Stimulated activated CD4-positive, alpha-beta T cell treated with anti-CD3 and anti-CD28 coated beads, TNF-alpha, amount 100 ng/mL, for 1 hour (primary cell): ENCODE measurements around the gene LAMC3.
"Not testable (repeated sequence)": the region's sequence is repeated elsewhere in the genome, so short reads cannot be mapped to it uniquely, and the experiment has no call there.

Experiments
- DNase-seq, 3 donors: peaks; one replicate each; pipeline ENCODE4 v3.0.0-alpha.2; 2020; ENCODE audit warnings: low read depth in 3 of 3, low spot score in 1 of 3

Gene LAMC3

DNA sequence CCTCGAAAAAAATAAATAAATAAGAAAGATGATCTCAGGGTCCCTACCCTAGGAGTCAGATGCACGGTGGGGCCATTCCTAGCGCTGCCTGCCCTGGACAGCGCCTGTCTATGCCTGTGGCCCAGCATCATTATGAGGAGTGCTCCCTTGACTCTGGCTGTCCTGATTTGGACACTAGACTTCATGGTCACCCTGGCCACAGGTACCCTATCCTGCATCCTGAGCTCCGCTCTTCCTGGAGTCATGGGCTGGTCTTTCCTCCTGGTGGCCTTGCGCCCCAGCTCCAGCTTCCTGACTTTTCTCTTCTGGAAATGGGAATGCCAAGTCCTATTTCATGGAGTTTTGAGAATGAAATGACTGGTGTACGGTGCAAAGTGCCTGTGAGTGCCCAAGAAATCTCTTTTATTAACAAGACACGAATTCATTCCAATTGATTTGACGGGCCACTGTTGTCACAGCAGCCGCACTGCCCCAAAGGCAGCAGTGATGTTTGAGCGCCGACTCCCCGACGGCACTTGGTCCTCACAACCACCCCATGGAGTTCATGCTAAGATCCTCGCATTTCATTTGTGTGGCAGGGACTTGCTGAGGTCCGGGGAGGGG lies 86.8 kb downstream of the LAMC3 start:
- DNase-seq = no peak

DNA sequence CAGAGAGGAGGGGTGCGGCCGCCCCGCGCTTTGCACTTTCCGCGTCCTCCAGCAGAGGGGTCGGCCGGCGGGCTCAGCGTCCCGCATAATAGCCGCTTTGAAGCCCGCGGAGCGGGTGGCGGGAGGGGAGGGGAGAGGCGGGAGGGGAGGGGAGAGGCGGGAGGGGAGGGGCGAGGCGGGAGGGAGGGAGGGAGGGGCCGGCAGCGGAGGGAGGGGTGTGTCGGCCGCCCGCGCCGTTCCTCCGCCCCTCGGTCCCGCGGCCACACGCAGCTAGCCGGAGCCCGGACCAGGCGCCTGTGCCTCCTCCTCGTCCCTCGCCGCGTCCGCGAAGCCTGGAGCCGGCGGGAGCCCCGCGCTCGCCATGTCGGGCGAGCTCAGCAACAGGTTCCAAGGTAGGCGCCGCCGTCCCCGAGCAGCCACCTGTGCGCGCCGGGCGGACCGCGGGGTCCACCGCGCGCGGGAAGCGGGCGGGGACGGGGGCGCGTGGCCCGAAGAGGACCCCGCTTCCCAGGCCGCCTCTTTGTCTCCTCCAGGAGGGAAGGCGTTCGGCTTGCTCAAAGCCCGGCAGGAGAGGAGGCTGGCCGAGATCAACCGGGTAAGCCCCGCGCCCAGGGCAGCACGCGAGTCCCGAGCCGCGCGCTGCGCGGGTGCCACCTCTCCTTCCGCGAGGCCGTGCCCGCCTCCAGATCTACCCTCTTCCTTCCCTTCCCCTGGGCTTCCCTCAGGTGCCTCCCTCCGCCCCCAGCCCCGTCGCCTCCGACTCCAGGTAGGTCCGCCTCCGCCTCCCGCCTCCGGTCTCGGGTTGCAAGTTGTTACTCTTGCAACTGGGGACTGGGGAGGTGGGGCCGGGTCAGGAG lies 87.5 kb downstream of the LAMC3 start, which contains the start of gene AIF1L:
AIF1L (plus strand) TSS at position 263 of the 857 bp plus-strand sequence; CDS start at position 362, 99 bp downstream.
- DNase-seq = no peak

DNA sequence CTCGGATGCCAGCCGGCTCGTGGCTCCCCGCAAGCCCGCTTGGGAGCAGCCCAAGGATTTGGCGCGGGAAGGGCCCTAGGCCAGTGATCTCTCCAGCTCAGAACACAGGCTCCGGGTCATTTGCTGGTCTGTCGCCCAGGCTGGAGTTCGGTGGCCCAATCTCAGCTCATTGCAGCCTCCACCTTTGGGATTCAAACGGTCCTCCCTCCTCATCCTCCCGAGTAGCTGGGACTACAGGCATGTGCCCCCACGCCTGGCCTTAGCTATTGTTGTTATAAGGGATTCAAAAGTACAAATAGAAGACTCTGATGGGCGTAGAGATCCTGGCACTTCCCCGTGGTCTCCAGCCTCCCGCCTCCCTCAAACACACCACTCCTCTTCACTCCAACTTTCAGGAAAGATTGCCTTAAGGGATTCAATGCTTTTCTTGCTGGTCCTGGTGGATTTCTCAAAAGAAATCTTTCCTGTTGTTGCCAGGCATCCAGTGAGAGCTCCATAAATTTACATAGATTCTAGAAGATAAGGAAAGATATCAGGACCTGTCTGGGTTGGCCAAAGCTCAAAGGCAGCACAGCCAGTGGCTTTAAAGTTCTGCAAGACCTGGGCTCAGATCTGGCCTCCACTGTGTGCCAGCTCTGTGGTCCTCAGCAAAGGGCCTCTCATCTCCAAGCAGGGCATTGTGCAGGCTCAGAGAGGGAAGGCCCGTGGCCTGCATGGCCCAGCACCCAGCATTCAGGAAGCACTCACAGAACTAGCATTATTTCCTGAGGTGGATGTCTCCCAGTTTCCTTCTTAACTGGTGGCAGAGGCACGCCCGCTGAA lies 88.4 kb downstream of the LAMC3 start:
- DNase-seq = no peak

DNA sequence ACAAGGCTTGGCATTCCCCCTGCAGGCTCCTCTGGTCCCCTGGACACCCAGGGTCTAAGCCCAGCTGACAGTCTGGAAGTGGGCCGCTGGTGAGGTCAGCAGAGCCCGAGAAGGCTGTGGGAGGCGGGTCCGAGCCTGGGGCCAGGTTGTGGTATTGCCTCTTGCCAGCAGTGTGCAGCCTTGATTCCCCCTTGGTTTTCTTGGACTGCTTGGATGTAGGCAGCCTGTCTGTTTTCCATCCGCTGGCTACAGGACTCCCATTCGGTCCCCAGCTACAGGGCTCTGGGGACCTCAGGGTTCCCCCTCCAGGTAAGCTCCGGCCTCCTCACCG lies 88.9 kb downstream of the LAMC3 start:
- no peak for DNase-seq

DNA sequence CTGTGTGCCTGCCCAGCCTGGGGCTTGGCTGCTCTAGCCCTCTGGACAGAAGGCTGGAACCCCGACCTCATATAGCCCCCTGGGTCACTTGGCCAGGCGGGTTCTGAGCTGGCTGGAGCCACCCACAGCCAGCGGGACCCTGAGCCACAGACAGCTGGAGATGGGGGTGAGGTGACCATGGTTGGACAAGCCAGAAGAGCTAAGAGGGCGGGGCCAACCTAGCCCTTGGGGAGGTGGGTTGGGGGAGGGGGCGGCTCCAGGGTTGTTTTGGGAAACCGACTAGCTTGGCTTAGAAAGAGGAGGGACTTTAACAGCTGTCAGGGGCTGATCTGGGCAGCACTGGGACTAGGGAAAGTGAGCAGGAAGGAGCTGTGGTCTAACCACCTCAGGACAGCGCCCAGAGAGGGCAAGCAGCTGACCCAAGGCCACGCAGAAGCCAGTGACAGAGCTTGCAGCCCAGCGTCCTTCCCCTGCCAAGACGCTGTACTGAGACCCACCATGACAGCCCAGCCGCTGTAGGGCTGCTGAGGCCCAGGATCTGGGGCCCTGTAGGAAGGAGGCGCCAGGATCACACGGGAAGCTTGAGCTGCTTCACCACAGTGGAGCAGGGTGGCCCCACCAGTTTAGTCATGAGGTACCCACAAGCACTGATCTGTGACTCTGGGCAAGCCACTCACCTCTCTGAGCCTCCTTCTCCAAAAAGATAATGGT lies 89.6 kb downstream of the LAMC3 start:
- no peak for DNase-seq

DNA sequence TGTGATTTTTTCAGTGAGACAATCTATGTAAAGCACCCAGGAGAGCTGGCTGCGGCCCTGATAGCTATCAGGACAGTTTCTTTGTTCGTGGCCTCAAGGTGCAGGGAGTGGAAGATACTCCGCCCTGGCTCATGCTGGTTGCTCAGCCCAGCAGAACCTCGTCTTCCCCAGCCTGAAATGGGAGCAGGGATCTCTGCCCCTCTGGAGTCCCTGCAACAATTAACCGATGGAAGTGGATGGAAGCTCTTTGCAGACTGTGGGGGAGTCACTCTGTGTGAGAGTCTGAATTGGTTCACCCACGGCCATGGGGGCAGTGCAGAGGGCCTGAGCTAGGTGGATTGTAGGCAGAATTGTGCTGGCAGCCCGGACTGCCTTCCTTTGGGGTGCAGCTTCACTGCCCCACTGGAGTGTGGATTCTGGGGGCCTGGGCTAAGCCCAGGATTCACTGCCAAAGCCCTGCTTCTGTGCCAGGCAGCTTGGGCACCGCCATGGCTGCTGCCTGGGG lies 90.2 kb downstream of the LAMC3 start:
- no peak for DNase-seq

DNA sequence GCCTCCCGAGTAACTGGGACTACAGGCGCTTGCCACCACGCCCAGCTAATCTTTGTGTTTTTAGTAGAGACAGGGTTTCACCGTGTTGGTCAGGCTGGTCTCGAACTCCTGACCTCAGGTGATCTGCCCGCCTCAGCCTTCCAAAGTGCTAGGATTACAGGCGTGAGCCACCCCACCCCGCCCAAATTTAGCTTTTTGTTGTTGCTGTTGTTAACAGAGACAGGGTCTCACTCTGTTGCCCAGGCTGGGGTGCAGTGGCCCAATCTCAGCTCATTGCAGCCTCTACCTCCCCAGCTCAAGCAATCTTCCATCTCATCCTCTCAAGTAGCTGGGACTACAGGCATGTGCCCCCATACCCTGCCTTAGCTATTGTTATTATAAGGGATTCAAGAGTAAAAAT lies 90.9 kb downstream of the LAMC3 start:
- DNase-seq = not testable (repeated sequence)

DNA sequence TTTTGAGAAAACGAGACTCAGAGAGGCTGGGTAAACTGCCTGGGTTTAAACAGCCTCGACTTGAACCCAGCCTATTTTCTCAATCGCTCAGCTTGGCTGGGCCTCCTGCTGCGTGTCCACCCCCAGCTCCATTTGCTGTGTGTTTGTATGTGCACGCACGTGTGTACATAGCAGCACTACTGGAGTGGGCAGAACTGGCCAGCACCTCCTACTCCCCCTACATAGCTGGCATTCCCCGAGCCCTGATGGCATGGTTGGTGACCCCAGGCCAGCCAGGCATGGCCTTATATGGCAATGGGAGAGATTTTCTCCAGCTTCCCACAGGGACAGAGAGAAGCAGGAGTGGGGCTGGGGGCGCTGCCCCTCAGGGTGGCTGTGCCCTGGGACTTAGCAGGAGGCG lies 91.5 kb downstream of the LAMC3 start:
- no peak for DNase-seq

DNA sequence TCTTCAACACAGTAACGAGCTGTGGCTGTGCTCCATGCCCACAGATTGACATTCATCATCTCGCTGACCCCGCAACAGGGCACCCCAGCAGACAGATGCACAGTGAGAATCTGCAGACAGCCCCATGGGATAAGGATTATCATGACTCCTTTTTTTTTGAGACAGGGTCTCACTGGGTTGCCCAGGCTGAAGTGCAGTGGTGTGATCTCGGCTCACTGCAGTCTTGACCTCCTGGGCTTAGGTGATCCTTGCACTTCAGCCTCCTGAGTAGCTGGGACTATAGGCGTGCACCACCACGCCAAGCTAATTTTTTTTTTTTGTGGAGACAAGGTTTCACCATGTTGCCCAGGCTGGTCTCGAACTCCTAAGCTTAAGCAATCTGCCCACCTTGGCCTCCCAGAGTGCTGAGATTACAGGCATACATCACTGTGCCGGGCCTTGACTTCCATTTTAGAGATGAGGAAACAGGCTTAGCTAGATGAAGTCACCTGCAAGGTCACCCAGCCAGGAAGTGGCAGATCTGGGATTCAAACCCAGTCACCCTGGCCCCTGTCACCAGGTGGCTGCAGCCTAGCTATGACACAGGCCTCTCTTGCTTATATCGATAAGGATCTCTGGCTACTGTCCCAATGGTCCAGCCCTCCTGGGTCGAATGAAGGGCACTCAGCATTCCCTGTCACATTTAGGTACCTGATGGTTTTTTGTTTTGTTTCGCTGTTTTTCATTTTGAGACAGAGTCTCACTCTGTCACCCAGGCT lies 92.4 kb downstream of the LAMC3 start:
- no peak for DNase-seq

DNA sequence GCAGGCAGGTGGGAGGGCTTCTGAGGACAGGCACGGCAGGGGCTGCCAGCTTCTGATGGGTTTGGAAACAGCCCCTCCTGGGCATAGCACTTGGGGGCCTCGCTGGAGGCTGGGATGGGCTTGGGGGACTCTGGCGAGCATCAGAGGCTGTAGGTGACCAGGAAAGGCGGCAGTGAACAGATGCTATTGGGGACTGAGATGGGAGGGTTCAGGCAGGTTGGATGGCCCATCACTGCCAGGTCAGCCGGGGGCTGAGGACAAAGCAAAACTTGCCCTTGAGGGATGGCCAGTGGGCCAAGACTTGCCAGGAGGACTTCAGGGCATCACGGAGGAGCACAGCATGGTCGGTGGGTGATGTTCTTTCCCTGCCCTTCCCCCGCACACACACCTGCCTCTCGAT lies 94.0 kb downstream of the LAMC3 start:
- DNase-seq = no peak

DNA sequence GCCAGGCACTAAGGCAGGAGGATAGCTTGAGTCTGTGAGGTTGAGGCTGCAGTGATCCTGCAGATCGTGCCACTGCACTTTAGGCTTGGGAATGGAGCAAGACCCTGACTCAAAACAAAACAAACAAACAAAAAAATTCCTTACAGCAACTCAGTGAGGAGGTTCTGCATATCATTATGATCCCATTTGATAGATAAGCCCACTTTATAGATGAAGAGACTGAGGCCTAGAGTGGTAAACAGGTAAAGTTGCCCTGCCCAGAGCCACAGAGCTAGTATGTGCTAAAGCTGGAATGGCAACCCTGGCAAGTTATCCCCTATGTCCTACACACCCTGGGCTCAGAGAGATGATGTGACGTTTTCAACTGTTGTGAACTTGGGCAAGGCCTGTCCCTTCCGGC lies 94.6 kb downstream of the LAMC3 start:
- DNase-seq = no peak

DNA sequence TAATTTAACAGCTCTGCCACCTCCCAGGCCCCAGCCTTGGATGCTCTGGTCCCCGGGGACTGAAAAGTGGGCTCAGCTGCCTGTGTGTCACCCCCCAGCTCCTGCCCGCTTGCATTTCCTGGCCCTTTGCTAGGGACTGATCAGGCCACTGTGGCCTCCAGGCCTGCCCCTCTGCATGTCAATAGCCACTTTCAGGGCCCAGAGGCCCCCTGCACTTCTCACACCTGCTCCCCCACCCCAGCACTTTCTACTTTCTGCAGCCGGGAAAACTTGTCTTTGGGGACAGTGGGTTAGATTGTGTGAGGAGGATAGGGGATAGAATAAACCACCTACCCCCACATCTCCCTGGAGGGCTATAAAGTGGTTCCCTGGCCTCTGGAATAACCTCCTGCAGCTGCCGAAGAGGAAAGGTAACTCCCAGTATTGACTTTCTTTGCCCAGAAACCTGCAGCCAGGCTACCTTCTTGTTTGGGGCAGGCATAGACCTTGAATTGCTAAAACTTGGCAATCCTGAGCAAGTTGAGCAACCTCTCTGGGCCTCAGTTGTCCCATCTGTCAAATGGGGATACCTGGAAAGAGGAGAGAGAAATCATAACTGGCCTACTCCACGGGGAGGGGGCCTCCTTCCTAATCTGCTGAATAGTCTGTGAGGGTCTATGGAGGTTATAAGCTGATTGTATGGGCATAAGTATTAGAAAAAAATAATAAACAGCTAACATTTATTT lies 95.2 kb downstream of the LAMC3 start:
- DNase-seq = no peak

DNA sequence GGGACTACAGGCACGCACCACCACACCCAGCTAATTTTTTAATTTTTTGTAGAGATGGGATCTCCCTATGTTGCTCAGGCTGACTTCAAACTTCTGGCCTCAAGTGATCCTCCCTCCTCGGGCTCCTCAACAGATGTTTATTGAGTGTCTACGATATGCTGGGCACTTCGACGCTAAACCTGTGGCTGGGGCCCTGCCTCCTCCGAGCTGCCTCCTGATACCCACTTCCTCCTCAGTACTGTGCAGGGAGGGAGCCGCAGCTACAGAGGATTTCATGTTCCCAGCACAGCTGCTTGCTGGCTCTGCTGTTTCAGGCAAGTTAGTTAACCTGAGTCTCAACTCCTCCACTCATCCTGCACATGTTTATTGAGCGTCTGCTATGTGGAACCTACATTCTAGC lies 97.0 kb downstream of the LAMC3 start:
- no peak for DNase-seq

DNA sequence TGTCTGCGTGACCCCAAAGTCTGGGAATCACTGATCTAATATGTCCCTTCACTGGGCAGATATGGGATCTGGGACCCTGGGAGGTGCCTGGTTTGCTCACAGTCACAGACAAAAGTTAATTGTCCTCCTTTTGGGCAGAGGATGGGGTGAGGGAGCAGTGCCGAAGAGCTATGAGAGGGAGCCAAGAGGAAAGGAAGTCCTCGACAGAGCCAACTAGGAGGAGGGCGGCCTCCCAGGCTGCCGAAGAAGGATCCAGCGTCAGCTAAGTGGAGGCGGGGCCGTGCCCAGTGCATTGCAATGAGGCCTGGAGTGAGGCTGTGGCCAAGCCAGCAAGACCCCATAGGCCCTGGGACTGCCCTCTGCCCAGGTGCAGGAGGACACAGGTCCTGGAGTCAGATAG lies 98.8 kb downstream of the LAMC3 start:
- no peak for DNase-seq

DNA sequence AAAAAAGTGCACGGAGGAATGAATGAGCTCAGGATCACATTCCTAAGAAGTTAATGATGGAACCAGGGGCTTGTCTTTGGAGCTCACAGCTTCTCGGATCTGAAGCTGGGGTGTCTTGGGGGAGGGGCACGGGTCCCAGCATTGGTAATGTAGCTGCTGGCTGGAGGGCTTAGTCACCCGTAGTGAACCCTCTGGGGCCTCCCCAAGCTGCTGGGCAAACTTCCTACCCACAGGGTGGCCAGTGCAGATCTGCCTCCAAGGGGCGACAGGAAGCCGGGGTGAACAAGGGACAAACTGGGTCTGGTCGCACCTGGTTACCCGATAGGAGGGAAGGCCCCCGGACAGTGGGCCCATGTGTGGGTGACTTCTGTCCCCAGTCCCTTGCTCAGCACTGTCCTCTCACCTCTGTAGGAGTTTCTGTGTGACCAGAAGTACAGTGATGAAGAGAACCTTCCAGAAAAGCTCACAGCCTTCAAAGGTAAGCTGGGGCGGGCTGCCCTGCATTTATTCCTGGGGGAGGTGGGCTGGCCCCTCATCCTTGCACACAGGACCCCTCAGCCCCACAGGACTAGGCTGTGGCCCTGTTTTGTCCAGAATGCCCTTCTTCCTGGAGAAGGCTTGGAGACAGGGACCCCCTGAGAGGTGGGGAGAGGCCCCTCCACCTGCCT lies 102.3 kb downstream of the LAMC3 start:
- DNase-seq = no peak

DNA sequence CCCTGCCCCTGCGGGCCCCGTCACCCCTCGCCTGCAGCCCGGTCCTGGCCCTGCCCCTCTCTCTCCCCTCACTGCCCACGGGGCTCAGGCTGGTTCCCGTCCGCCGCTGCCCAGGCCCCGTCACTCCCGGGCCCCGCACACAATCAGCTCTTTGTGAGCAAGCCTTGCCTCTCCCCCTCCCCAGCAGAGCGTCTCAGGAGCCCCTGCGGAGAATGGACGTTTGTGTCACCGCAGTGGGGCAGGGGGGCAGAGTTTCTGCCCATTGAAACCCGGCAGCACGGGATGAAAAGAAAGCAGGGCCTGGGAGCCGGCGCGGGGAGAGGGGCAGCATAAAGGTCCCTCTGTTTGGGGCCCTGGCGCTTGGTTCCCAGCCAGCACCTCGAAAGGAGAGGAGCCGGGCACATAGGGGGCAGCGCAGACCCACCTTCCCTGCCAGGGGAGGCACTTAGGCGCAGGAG lies 102.9 kb downstream of the LAMC3 start:
- no peak for DNase-seq

DNA sequence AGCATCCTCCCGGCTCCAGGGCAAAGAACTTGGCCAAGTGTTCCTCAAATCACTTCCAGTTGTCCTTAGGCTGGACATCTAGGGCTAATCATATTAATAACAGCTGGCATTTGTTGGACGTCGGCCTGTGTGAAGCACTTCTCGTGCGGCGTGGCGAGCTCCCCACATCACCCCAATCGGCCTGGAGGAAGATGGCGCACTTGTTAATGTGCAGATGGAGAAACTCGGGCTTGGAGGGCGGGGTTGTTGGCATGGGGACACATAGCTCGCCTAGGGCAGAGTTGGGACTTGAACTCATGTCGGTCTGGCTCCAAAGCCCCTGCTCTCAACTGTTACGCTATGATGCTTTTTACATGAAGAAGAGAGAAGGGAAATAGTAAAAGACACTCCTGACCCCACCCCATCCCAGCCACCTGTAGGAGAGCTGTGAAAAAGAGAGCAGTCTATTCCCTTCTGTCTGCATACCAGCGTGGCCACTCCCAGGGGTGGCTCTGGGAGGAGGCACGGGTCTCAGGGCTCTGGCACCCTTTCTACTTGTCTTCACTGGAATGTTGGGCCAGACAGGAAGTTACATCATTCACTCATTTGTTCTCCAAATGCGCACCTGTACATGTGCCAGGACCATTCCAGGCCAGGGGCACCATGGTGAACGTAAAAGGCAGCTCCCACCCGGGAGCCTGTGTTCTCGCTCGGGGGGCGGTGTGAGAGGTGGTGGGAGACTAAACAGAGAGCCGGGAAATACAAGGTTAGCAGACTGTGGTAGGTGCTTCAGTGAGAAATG lies 103.6 kb downstream of the LAMC3 start:
- no peak for DNase-seq

DNA sequence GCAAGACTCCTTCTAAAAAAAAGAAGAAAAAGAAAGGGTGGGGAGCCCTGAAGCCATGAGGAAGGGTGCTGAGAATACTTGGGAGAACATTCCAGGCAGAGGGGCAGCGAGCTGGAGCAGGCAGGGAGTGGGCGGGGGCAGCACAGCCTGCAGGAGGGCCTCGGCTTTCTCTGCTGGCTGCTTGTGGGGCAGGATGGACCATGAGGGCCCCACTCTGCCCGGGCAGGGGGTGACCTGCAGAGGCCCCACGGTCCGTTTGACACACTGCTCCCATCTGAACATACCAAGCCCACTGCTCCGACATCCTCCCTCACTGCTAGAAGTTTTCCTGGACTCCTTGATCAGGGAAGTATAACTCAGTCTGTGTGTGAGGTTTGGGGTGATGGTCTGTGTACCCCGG lies 104.7 kb downstream of the LAMC3 start:
- DNase-seq = no peak
